ENCODE measurements around the gene HNF1A.

- TF ChIP-seq CTCF (IDR thresholded peaks at IDR 0.05) = no peak
- TF ChIP-seq POLR2A (IDR thresholded peaks at IDR 0.05) = no peak
Observed at GRCh38 chr12:120983759-120984158, 5.4 kb downstream of the HNF1A start.
